Retinal pigment epithelial cell (primary cell): ENCODE measurements around the gene DVL1.

ENCODE experiments used
- DNase-seq: peaks from one replicate; pipeline ENCODE4 v3.0.0-alpha.2; 2010; ENCODE audit warnings: low read depth
- H3K4me3 ChIP-seq: 2 replicates; pipeline ENCODE4 v1.5.1; 2011; ENCODE audit warnings: mild to moderate bottlenecking, low read length, control low read depth, moderate library complexity
- CTCF ChIP-seq: conservative IDR thresholded peaks from 2 replicates; pipeline ENCODE4 v1.5.1; 2011; ENCODE audit warnings: low read depth, low read length, control low read depth, inconsistent platforms

The DVL1 gene

GRCh38 chr1:1380860-1381259 lies 31.6 kb upstream of the DVL1 start:
- DNase-seq: no peak
- TF ChIP-seq CTCF: no peak
- H3K4me3 ChIP-seq: no peak overlapping the region

- no peak for DNase-seq
- H3K4me3 ChIP-seq: no peak overlapping the region
- TF ChIP-seq CTCF: no peak
Measured at GRCh38 chr1:1377540-1378205, 28.5 kb upstream of the DVL1 start.

DNA sequence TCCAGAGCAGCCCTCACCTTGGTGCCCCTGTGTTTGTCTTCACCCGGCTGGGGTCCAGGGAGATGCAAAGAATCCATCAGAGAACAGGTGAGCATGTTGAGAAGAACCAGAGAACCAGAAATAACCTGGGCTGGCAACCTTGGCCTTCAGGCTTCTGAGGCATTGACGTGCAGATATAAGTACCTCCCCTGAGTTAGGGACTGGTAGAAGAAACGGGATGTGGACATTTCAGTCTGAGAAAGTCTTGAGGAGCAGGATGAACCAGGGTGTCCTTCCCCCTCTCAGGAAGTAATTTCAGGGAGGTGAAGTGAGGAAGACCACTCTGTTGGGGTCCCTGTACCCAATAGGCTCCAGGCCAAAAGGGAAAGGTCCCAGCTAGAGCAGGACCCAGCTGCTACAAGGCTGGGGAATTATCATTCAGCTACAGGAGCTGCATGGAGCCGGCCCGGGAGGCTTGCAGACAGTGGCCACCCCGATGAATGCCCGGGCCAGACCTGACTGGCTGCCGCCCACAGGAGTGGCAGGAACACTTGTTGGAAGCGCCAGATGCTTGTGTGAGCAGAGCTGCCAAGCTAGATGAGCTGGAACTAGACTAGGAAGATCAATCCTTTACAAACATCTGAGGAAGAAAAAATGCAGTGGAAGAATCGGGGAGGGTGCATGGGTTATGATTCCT lies 27.5 kb upstream of the DVL1 start:
- DNase-seq: no peak
- H3K4me3 ChIP-seq: no peak overlapping the region
- no peak for TF ChIP-seq CTCF

- TF ChIP-seq CTCF: peak; percentile 30
- DNase-seq: peak; percentile 98
- H3K4me3 ChIP-seq: peak within 1 kb of the TSS; percentile 87
Measured at GRCh38 chr1:1374929-1375662, 25.9 kb upstream of the DVL1 start, which contains the start of gene AURKAIP1. Gene AURKAIP1 (minus strand): TSS chr1:1375207. CDS start chr1:1374756, 451 bp downstream.

DNA sequence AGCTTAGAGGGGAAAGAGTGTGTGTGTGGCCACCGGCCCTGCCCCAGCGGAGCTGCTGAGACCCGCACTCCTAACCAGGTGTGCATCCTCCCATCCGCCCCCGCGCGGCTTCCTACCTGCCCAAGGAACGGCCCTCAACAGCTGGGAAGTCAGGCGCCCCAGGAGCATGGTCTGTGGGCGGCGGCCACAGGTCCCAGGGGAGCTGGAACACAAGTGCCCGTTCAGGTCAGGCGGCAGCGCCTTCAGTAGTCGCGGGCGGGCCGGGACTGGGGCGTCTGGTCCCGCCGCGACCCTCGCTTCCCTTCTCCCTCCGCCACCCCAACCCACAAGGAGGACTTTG lies 25.3 kb upstream of the DVL1 start:
- peak overlapping the region; percentile 87 for H3K4me3 ChIP-seq
- no peak for DNase-seq
- TF ChIP-seq CTCF: no peak

DNA sequence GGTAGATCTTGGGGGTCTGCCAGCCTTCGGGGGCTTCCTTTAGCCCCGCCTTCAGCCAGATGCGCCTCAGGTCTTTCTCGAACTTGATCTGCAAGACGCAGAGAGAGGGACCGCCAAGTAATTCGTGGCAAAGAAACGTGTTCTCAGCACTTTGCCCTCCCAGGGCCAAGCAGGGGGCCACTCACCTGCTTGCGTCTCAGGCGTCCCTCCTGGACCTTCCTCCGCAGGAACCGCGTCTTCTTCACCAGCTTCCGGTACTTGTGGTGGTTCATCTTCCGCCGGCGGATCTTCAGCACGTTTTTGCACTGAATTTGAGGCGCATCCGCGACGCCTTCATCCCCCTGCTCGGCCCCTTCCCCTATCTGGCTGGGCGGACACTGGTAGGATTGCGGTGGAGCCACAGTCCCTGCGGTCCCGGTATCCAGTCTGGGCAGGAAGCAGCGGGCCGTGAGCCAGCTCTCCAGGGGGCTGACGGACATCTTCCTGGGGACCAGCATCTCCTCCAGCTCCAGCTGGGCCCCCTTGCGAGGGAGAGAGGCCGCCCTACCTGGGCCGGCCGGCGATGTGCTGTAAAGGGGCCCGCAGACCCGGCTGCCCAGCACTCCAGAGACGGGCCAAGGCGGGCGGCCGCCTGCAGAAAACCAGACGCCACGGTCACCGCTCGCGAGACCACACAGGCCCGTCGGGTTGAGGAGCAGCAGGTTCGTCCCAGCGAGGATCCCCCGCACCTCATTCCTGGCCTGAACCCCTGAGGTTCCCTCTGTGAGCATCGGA lies 24.8 kb upstream of the DVL1 start:
- no peak for TF ChIP-seq CTCF
- H3K4me3 ChIP-seq: peak overlapping the region; percentile 87
- DNase-seq: no peak
